MM.1S (cell line): ENCODE results near the gene CNNM2.

Experiments used
- DNase-seq: peaks from one replicate; pipeline ENCODE4 v3.0.0-alpha.2; 2015
- H2AFZ ChIP-seq: fragments of 300-600 bp; sonication (generic); 2 replicates; pipeline ENCODE4 v1.6.0; 2016; ENCODE audit warnings: antibody characterized with exemption, low read length
- H3F3A ChIP-seq: fragments of 300-600 bp; sonication (generic); 2 replicates; pipeline ENCODE4 v1.6.1; 2016; ENCODE audit warnings: mild to moderate bottlenecking, antibody characterized with exemption, low read length, moderate library complexity, mixed read lengths; ENCODE audit not compliant: insufficient read depth
- H3K27ac ChIP-seq: fragments of 300-600 bp; sonication (generic); 2 replicates; pipeline ENCODE4 v1.5.1; 2016; ENCODE audit warnings: mild to moderate bottlenecking, low read length
- H3K27me3 ChIP-seq: fragments of 300-600 bp; sonication (generic); replicated peaks from 2 replicates; pipeline ENCODE4 v1.6.0; 2016; ENCODE audit warnings: low read length; ENCODE audit not compliant: insufficient read depth
- H3K36me3 ChIP-seq: fragments of 300-600 bp; sonication (generic); replicated peaks from 2 replicates; pipeline ENCODE4 v1.6.1; 2016; ENCODE audit warnings: mild to moderate bottlenecking, low read length, mixed read lengths; ENCODE audit not compliant: insufficient read depth
- H3K4me1 ChIP-seq: fragments of 300-600 bp; sonication (generic); 2 replicates; pipeline ENCODE4 v1.6.1; 2016; ENCODE audit warnings: low read length, mixed read lengths
- H3K4me2 ChIP-seq: fragments of 300-600 bp; sonication (generic); 2 replicates; pipeline ENCODE4 v1.6.0; 2016; ENCODE audit warnings: low read depth, low read length
- H3K4me3 ChIP-seq: fragments of 300-600 bp; sonication (generic); 2 replicates; pipeline ENCODE4 v1.5.1; 2016; ENCODE audit warnings: low read length, mixed read lengths
- H3K79me2 ChIP-seq: fragments of 300-600 bp; sonication (generic); 2 replicates; pipeline ENCODE4 v1.6.1; 2016; ENCODE audit warnings: mixed run types, low read length, mixed read lengths
- H3K9ac ChIP-seq: fragments of 300-600 bp; sonication (generic); 2 replicates; pipeline ENCODE4 v1.6.1; 2016; ENCODE audit warnings: low read length, mixed read lengths
- H3K9me2 ChIP-seq: fragments of 300-600 bp; sonication (generic); replicated peaks from 2 replicates; pipeline ENCODE4 v1.6.1; 2016; ENCODE audit warnings: mild to moderate bottlenecking, low read length, mixed read lengths; ENCODE audit not compliant: insufficient read depth
- H3K9me3 ChIP-seq: fragments of 300-600 bp; sonication (generic); replicated peaks from 2 replicates; pipeline ENCODE4 v1.6.1; 2016; ENCODE audit warnings: mild to moderate bottlenecking, low read length, mixed read lengths; ENCODE audit not compliant: insufficient read depth
- H4K20me1 ChIP-seq: fragments of 300-600 bp; sonication (generic); 2 replicates; pipeline ENCODE4 v1.6.1; 2016; ENCODE audit warnings: mild to moderate bottlenecking, low read length, moderate library complexity, mixed read lengths; ENCODE audit not compliant: insufficient read depth
- EZH2 ChIP-seq: fragments of 300-600 bp; sonication (generic); optimal IDR thresholded peaks from 2 replicates; pipeline ENCODE3; 2017; ENCODE audit warnings: low read depth, mild to moderate bottlenecking, antibody characterized with exemption, low read length, mixed read lengths
- EZH2phosphoT487 ChIP-seq: fragments of 300-600 bp; sonication (generic); IDR thresholded peaks from 2 replicates; pipeline ENCODE4 v1.6.1; 2018; ENCODE audit warnings: antibody characterized with exemption, low read length
- TF ChIP-seq, protein P1 (sequence below): fragments of 300-600 bp; sonication (generic); IDR thresholded peaks from 2 replicates; pipeline ENCODE4 v1.5.1; 2016; ENCODE audit warnings: antibody characterized with exemption, low read length, mixed read lengths

Gene CNNM2

DNA sequence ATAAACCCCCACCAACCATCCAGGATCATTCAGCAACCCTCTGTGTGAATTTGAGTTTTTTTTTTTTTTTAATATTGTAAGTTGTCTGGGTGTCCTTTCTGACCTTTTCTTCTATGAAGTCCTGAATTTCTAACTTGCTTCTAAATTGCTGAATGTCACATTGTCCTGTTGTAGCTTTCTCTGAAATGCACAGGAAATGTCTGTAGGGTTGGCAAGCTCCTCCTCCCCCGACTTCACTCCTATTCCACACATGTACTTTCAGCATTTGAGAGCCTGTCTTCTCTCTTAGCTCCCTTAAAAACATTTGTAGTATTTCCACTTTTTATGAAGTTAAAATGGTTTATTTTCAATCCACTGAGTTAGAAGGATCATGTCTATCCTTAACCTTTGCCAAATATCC lies 3.3 kb upstream of the CNNM2 start:
- Histone ChIP-seq H3K9me2 (no peaks in the 10 kb centered on the region), H3K27me3 (no peaks in the 10 kb centered on the region), H2AFZ (no peak overlapping the region), H3K27ac (no peak overlapping the region), H3F3A (peaks cover 8% of the 10 kb centered on the region; the same call in 1 of the 2 replicates), H3K4me2 (no peak overlapping the region), H3K9me3 (no peaks in the 10 kb centered on the region), H3K79me2 (peaks cover 9% of the 10 kb centered on the region), H4K20me1 (no peaks in the 10 kb centered on the region), H3K4me1 (peaks cover 11% of the 10 kb centered on the region), H3K4me3 (no peak overlapping the region), H3K9ac (no peak overlapping the region), H3K36me3 (no peaks in the 10 kb centered on the region)
- no peak for TF ChIP-seq EZH2
- DNase-seq: no peak

- Histone ChIP-seq H3K4me2 (peak overlapping the region; percentile 98), H3K4me1 (peaks cover 14% of the 10 kb centered on the region), H3K36me3 (no peaks in the 10 kb centered on the region), H3K4me3 (peak overlapping the region; percentile 95), H3K9me3 (no peaks in the 10 kb centered on the region), H2AFZ (peak overlapping the region; percentile 52; the same call in 1 of the 2 replicates), H3K27me3 (no peaks in the 10 kb centered on the region), H3K9me2 (no peaks in the 10 kb centered on the region), H3K9ac (no peak overlapping the region), H3K79me2 (peaks cover 9% of the 10 kb centered on the region), H4K20me1 (no peaks in the 10 kb centered on the region), H3F3A (peaks cover 8% of the 10 kb centered on the region; the same call in 1 of the 2 replicates), H3K27ac (no peak overlapping the region)
- DNase-seq: no peak
- TF ChIP-seq, protein P1, sequence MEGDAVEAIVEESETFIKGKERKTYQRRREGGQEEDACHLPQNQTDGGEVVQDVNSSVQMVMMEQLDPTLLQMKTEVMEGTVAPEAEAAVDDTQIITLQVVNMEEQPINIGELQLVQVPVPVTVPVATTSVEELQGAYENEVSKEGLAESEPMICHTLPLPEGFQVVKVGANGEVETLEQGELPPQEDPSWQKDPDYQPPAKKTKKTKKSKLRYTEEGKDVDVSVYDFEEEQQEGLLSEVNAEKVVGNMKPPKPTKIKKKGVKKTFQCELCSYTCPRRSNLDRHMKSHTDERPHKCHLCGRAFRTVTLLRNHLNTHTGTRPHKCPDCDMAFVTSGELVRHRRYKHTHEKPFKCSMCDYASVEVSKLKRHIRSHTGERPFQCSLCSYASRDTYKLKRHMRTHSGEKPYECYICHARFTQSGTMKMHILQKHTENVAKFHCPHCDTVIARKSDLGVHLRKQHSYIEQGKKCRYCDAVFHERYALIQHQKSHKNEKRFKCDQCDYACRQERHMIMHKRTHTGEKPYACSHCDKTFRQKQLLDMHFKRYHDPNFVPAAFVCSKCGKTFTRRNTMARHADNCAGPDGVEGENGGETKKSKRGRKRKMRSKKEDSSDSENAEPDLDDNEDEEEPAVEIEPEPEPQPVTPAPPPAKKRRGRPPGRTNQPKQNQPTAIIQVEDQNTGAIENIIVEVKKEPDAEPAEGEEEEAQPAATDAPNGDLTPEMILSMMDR: no peak
- TF ChIP-seq EZH2phosphoT487 (no peak), EZH2 (no peak)
These were observed 1.9 kb upstream of the CNNM2 start for GRCh38 chr10:102916173-102916572.

- H3K4me2 ChIP-seq: peak overlapping the region; percentile 98
These were observed 656 bp upstream of the CNNM2 start for GRCh38 chr10:102917314-102917961.

More at GRCh38 chr10:102917314-102917961, 656 bp upstream of the CNNM2 start:
- Histone ChIP-seq H3K79me2 (peaks cover 11% of the 10 kb centered on the region), H3K9ac (peak overlapping the region; percentile 75; the same call in 1 of the 2 replicates), H3K36me3 (no peaks in the 10 kb centered on the region), H3F3A (peaks cover 8% of the 10 kb centered on the region; the same call in 1 of the 2 replicates), H3K9me3 (no peaks in the 10 kb centered on the region), H3K27ac (peak overlapping the region; percentile 82; the same call in 1 of the 2 replicates), H3K27me3 (no peaks in the 10 kb centered on the region), H3K9me2 (no peaks in the 10 kb centered on the region), H3K4me3 (peak overlapping the region; percentile 95), H2AFZ (peak overlapping the region; percentile 95), H3K4me1 (peaks cover 15% of the 10 kb centered on the region), H4K20me1 (no peaks in the 10 kb centered on the region)
- no peak for TF ChIP-seq EZH2phosphoT487
- TF ChIP-seq, protein P1: peak; percentile 98
- peak; percentile 79 for DNase-seq
